ENCODE data around the gene TBX18.

DNA sequence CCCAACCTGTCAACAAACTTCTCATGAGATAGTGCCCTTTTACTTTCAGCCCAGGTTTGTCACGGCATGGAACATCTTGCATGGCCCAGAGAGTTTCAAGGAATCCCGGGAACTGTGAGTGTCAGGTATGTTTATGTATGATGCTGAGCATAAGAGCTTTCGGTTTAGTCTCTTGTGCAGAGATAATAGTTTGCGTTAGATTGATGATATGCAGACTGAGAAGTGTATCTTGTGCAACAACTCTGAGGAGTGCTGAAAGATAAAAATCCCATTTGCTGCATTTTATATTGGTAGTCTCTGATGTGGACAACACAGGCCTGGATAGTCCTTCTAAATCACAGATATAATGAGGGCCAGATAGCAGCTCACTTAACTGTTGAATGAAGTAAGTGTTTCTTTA is 99.0 kb downstream of the TBX18 start:
- TF ChIP-seq EZH2 (IDR thresholded peaks at IDR 0.05) (no peak), POLR2AphosphoS5 (IDR thresholded peaks at IDR 0.05; ENCODE audit: borderline replicate concordance, low read depth, low read length) (no peak), FOXP2 (optimal IDR thresholded peaks at IDR 0.05; ENCODE audit: control extremely low read depth, extremely low read length, insufficient read depth) (no peak)
